ENCODE measurements around the gene AZU1.

DNA sequence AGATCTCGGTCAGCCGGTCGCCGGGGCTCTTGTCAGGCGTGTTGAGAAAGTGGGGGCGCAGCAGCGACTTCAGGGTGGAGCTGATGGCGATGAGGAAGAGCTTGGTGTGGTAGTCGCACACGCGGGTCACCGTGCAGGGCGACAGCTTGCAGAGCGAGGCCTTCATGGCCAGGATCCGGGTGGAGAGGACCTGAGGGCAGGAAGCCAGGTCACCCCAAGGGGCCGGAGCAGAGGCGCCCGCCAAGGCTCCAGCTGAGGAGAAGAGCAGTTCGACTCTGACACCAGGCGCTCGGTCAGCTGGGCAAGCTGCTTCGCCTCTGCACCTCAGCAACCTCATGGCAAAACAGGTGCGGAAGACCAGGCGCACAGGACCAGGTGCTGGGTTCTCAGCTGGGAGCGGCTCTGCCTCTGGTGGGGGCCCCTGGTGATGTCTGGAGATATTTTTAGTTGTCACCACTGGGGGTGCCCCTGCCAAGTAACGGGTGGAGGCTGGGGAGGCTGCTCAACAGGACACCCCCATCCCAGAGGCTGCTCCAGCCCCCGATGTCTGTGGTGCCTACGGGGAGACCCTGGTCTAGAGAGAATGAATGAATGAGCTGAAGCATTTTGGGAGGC is 47.7 kb downstream of the AZU1 start:
- TF ChIP-seq, protein P1, sequence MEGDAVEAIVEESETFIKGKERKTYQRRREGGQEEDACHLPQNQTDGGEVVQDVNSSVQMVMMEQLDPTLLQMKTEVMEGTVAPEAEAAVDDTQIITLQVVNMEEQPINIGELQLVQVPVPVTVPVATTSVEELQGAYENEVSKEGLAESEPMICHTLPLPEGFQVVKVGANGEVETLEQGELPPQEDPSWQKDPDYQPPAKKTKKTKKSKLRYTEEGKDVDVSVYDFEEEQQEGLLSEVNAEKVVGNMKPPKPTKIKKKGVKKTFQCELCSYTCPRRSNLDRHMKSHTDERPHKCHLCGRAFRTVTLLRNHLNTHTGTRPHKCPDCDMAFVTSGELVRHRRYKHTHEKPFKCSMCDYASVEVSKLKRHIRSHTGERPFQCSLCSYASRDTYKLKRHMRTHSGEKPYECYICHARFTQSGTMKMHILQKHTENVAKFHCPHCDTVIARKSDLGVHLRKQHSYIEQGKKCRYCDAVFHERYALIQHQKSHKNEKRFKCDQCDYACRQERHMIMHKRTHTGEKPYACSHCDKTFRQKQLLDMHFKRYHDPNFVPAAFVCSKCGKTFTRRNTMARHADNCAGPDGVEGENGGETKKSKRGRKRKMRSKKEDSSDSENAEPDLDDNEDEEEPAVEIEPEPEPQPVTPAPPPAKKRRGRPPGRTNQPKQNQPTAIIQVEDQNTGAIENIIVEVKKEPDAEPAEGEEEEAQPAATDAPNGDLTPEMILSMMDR (IDR thresholded peaks at IDR 0.05 in 2 of 3, conservative IDR thresholded peaks at IDR 0.05 in 1 of 3; ENCODE audit: borderline replicate concordance in 1 of 3, insufficient read depth in 1 of 3, low read depth in 2 of 3, low read length in 2 of 3): no peak
- TF ChIP-seq EZH2 (IDR thresholded peaks at IDR 0.05): no peak
- TF ChIP-seq ZNF274 (IDR thresholded peaks at IDR 0.05; ENCODE audit: low read depth, low read length): no peak
- TF ChIP-seq POLR2A (IDR thresholded peaks at IDR 0.05; ENCODE audit: borderline replicate concordance, extremely low read depth, insufficient read depth, insufficient read length): no peak
- no peak for TF ChIP-seq SP1 (IDR thresholded peaks at IDR 0.05; ENCODE audit: low read depth)
- TF ChIP-seq SRF (IDR thresholded peaks at IDR 0.05; ENCODE audit: low read depth): no peak
- no peak for TF ChIP-seq EZH2phosphoT487 (IDR thresholded peaks at IDR 0.05; ENCODE audit: borderline replicate concordance)
- no peak for TF ChIP-seq JUND (IDR thresholded peaks at IDR 0.05)
- no peak for TF ChIP-seq RAD21 (IDR thresholded peaks at IDR 0.05; ENCODE audit: low read depth)

Measured in HCT116 (cell line).